Ovary (tissue), 3 donors: Measurements from ENCODE around the gene AP3B2.

ENCODE experiments used
- EP300 ChIP-seq: sonication (generic); formaldehyde crosslinking; IDR thresholded peaks from one replicate; pipeline ENCODE4 v1.6.1; 2017; ENCODE audit warnings: antibody characterized with exemption
- POLR2A ChIP-seq: fragments of 450-650 bp; IDR thresholded peaks from one replicate; pipeline ENCODE4 v1.6.1; 2017; ENCODE audit warnings: antibody characterized with exemption, mild to moderate bottlenecking, moderate library complexity
- TF ChIP-seq, protein P1 (sequence below), 3 donors: fragments of 450-650 bp in 2 of 3; fragments of 200-600 bp in 1 of 3; IDR thresholded peaks; one replicate each; pipeline versions ENCODE4 v1.5.1 to v1.8.0; 2016 to 2022; ENCODE audit warnings: antibody characterized with exemption in 3 of 3, mild to moderate bottlenecking in 1 of 3
- donor health status: DM: no; HTN: no; CAD: no.

DNA sequence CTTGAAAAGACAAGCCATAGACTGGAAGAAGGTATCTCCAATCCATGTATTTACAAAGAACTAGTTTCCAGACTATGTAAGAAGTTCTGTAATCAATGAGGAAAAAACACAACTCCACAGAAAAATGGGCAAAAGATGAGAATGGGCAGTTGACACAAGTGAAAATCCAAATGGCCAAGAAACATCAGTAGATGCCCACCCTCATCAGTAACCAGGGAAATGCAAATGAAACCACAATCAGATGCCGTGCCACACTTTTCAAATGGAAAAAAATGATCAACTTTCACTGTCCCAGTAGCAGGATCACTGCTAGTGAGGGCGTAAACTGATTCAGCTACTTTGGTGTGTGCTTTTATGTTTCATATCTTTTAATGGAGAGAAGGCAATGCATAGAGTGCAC lies 58.0 kb downstream of the AP3B2 start:
- TF ChIP-seq, protein P1, sequence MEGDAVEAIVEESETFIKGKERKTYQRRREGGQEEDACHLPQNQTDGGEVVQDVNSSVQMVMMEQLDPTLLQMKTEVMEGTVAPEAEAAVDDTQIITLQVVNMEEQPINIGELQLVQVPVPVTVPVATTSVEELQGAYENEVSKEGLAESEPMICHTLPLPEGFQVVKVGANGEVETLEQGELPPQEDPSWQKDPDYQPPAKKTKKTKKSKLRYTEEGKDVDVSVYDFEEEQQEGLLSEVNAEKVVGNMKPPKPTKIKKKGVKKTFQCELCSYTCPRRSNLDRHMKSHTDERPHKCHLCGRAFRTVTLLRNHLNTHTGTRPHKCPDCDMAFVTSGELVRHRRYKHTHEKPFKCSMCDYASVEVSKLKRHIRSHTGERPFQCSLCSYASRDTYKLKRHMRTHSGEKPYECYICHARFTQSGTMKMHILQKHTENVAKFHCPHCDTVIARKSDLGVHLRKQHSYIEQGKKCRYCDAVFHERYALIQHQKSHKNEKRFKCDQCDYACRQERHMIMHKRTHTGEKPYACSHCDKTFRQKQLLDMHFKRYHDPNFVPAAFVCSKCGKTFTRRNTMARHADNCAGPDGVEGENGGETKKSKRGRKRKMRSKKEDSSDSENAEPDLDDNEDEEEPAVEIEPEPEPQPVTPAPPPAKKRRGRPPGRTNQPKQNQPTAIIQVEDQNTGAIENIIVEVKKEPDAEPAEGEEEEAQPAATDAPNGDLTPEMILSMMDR (IDR thresholded peaks at IDR 0.05): no peak
- TF ChIP-seq EP300: no peak
- no peak for TF ChIP-seq POLR2A
